NB4 (cell line): ENCODE results near the gene IL1R2.

Experiments used
- MYC ChIP-seq: IDR thresholded peaks from 2 replicates; pipeline ENCODE4 v1.6.1; 2011; ENCODE audit warnings: low read depth, low read length
- POLR2A ChIP-seq: IDR thresholded peaks from 2 replicates; pipeline ENCODE4 v1.6.1; 2011; ENCODE audit warnings: mild to moderate bottlenecking; ENCODE audit not compliant: insufficient read length; ENCODE audit errors: extremely low read depth
- TF ChIP-seq, protein P1 (sequence below): IDR thresholded peaks from one replicate; pipeline ENCODE4 v1.5.1; 2012; ENCODE audit warnings: low read depth, low read length

DNA sequence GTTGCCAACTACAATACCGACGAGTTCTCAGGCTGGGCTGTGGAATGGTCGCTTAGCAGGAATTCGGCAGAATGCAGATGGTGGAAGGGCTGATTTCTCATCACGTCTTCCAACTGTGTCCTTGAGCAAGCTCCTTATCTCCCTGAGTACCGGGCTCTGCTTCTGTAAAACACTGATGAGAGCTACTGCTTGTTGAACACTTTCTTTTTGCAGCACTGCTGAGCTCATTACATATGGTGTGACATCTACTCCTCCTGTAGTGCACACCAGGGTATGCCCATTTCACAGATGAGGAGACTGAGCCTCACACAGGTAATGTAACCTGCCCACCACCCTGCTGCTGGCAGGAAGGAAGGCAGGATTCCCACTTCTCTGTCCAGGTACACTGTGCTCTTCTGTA lies 8.3 kb downstream of the IL1R2 start:
- TF ChIP-seq, protein P1, sequence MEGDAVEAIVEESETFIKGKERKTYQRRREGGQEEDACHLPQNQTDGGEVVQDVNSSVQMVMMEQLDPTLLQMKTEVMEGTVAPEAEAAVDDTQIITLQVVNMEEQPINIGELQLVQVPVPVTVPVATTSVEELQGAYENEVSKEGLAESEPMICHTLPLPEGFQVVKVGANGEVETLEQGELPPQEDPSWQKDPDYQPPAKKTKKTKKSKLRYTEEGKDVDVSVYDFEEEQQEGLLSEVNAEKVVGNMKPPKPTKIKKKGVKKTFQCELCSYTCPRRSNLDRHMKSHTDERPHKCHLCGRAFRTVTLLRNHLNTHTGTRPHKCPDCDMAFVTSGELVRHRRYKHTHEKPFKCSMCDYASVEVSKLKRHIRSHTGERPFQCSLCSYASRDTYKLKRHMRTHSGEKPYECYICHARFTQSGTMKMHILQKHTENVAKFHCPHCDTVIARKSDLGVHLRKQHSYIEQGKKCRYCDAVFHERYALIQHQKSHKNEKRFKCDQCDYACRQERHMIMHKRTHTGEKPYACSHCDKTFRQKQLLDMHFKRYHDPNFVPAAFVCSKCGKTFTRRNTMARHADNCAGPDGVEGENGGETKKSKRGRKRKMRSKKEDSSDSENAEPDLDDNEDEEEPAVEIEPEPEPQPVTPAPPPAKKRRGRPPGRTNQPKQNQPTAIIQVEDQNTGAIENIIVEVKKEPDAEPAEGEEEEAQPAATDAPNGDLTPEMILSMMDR = no peak
- TF ChIP-seq POLR2A (no peak), MYC (no peak)
